HFF-Myc (cell line): ENCODE measurements around the gene PTRH1.

Experiments
- DNase-seq: peaks from one replicate; pipeline ENCODE4 v3.0.0-alpha.2; 2011; ENCODE audit warnings: low read depth; ENCODE audit errors: extremely low read depth
- H3K4me3 ChIP-seq: replicated peaks from 2 replicates; pipeline ENCODE4 v1.5.1; 2011; ENCODE audit warnings: low read depth, mild to moderate bottlenecking, control low read depth, low read length
- CTCF ChIP-seq: IDR thresholded peaks from 2 replicates; pipeline ENCODE4 v1.5.1; 2012; ENCODE audit warnings: mild to moderate bottlenecking, low read depth, low read length, control low read depth; ENCODE audit errors: missing control alignments

PTRH1 gene

GRCh38 chr9:127697575-127697974 is 17.9 kb downstream of the PTRH1 start:
- no peak overlapping the region for H3K4me3 ChIP-seq
- TF ChIP-seq CTCF: no peak
- DNase-seq: no peak

- DNase-seq: peak; percentile 71
- no peak for TF ChIP-seq CTCF
- H3K4me3 ChIP-seq: no peak overlapping the region
Observed at GRCh38 chr9:127694890-127695720, 20.4 kb downstream of the PTRH1 start.

- no peak overlapping the region for H3K4me3 ChIP-seq
- DNase-seq: no peak
- no peak for TF ChIP-seq CTCF
Observed at GRCh38 chr9:127693697-127694096, 21.8 kb downstream of the PTRH1 start.

- no peak for TF ChIP-seq CTCF
- no peak overlapping the region for H3K4me3 ChIP-seq
- DNase-seq: no peak
Observed at GRCh38 chr9:127693143-127693542, 22.3 kb downstream of the PTRH1 start.

- TF ChIP-seq CTCF: no peak
- no peak for DNase-seq
- no peak overlapping the region for H3K4me3 ChIP-seq
Observed at GRCh38 chr9:127692071-127692470, 23.4 kb downstream of the PTRH1 start.

- no peak overlapping the region for H3K4me3 ChIP-seq
- no peak for DNase-seq
- TF ChIP-seq CTCF: no peak
Observed at GRCh38 chr9:127690735-127691134, 24.7 kb downstream of the PTRH1 start.

- TF ChIP-seq CTCF: no peak
- H3K4me3 ChIP-seq: no peak overlapping the region
- DNase-seq: no peak
Observed at GRCh38 chr9:127689329-127690000, 26.0 kb downstream of the PTRH1 start.
